H1 (cell line): ENCODE results near the gene LITAF.

Experiments
- POLR2A ChIP-seq, 2 experiments: IDR thresholded peaks; 1 replicate in 1 of 2; 2 replicates in 1 of 2; pipeline ENCODE4 v1.6.1; 2011; ENCODE audit warnings: low read depth in 2 of 2, low read length in 2 of 2, mild to moderate bottlenecking in 2 of 2; ENCODE audit errors: control extremely low read depth in 1 of 2
- TF ChIP-seq, protein P1 (sequence below), 3 experiments: IDR thresholded peaks; 1 replicate in 2 of 3; 2 replicates in 1 of 3; pipeline versions ENCODE4 v1.5.1 to v1.6.1; 2011; ENCODE audit warnings: low read length in 3 of 3, mild to moderate bottlenecking in 3 of 3, inconsistent platforms in 2 of 3, low read depth in 1 of 3, moderate library complexity in 1 of 3; ENCODE audit not compliant: insufficient read depth in 1 of 3; ENCODE audit errors: control extremely low read depth in 1 of 3

- TF ChIP-seq, protein P1, sequence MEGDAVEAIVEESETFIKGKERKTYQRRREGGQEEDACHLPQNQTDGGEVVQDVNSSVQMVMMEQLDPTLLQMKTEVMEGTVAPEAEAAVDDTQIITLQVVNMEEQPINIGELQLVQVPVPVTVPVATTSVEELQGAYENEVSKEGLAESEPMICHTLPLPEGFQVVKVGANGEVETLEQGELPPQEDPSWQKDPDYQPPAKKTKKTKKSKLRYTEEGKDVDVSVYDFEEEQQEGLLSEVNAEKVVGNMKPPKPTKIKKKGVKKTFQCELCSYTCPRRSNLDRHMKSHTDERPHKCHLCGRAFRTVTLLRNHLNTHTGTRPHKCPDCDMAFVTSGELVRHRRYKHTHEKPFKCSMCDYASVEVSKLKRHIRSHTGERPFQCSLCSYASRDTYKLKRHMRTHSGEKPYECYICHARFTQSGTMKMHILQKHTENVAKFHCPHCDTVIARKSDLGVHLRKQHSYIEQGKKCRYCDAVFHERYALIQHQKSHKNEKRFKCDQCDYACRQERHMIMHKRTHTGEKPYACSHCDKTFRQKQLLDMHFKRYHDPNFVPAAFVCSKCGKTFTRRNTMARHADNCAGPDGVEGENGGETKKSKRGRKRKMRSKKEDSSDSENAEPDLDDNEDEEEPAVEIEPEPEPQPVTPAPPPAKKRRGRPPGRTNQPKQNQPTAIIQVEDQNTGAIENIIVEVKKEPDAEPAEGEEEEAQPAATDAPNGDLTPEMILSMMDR (IDR thresholded peaks at IDR 0.05; ENCODE audit: control extremely low read depth in 1 of 3, insufficient read depth in 1 of 3, low read depth in 1 of 3, low read length in 3 of 3) = no peak
- no peak for TF ChIP-seq POLR2A (IDR thresholded peaks at IDR 0.05; ENCODE audit: control extremely low read depth in 1 of 2, low read depth in 2 of 2, low read length in 2 of 2)
Observed at GRCh38 chr16:11629071-11630030, 42.6 kb upstream of the LITAF start.
